ENCODE results near the gene PRRT1B. TPM values are rescaled to one million over a fixed set of nuclear protein-coding genes. Genes with fewer than 3 reads are reported as not detected.

PRRT1B gene
- polyA plus RNA-seq, 3 donors: not detected

- H3K9me3 Mint-ChIP-seq: peaks cover 5 to 26% (median 17%) of the 10 kb centered on the region in 7 donors
- Histone ChIP-seq H3K9me3 (replicated peaks in 1 of 2; ENCODE audit: control insufficient read depth in 1 of 2, insufficient read depth in 1 of 2, low read length in 2 of 2) (peaks cover 7 to 14% of the 10 kb centered on the region in 2 donors), H4K20me1 (ENCODE audit: insufficient read depth, low read length) (no peaks in the 10 kb centered on the region), H3K4me2 (replicated peaks; ENCODE audit: extremely low read depth, low read length, poor library complexity, severe bottlenecking) (no peak overlapping the region), H2AFZ (ENCODE audit: insufficient read depth, low read depth, low read length, poor library complexity, severe bottlenecking) (no peak overlapping the region), H3K27ac (ENCODE audit: low read depth in 1 of 2, low read length in 2 of 2) (no peak overlapping the region), H3K27me3 (ENCODE audit: control insufficient read depth in 2 of 2, insufficient read depth in 2 of 2, low read length in 2 of 2) (peaks cover 11 to 30% of the 10 kb centered on the region in 2 donors), H3K4me1 (ENCODE audit: control insufficient read depth in 1 of 2, insufficient read depth in 2 of 2, low read length in 2 of 2) (no peaks in the 10 kb centered on the region), H3K36me3 (replicated peaks in 1 of 2; ENCODE audit: control insufficient read depth in 1 of 2, insufficient read depth in 2 of 2, low read length in 2 of 2) (no peaks in the 10 kb centered on the region), H3K79me2 (ENCODE audit: insufficient read depth, low read length) (no peaks in the 10 kb centered on the region), H3K9ac (ENCODE audit: insufficient read depth, low read length, poor library complexity, severe bottlenecking) (no peak overlapping the region), H3K4me3 (replicated peaks in 1 of 3; ENCODE audit: low read depth in 2 of 3, low read length in 3 of 3) (no peak overlapping the region)
- no peak for DNase-seq
- H3K27me3 Mint-ChIP-seq (ENCODE audit: low read depth in 3 of 3): peaks cover 32 to 41% (median 35%) of the 10 kb centered on the region in 3 donors
- intact Hi-C loops (cut with micrococcal nuclease): no loop called here
- 96% methylated on average over 25 of the region's 25 CpGs for WGBS (ENCODE audit: insufficient coverage)
- H3K4me3 Mint-ChIP-seq: no peak overlapping the region
- H3K36me3 Mint-ChIP-seq: no peaks in the 10 kb centered on the region
- peaks cover 3% of the 10 kb centered on the region for H3K4me1 Mint-ChIP-seq
- no peak overlapping the region for H3K27ac Mint-ChIP-seq
- TF ChIP-seq, protein P1, sequence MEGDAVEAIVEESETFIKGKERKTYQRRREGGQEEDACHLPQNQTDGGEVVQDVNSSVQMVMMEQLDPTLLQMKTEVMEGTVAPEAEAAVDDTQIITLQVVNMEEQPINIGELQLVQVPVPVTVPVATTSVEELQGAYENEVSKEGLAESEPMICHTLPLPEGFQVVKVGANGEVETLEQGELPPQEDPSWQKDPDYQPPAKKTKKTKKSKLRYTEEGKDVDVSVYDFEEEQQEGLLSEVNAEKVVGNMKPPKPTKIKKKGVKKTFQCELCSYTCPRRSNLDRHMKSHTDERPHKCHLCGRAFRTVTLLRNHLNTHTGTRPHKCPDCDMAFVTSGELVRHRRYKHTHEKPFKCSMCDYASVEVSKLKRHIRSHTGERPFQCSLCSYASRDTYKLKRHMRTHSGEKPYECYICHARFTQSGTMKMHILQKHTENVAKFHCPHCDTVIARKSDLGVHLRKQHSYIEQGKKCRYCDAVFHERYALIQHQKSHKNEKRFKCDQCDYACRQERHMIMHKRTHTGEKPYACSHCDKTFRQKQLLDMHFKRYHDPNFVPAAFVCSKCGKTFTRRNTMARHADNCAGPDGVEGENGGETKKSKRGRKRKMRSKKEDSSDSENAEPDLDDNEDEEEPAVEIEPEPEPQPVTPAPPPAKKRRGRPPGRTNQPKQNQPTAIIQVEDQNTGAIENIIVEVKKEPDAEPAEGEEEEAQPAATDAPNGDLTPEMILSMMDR (IDR thresholded peaks at IDR 0.05): no peak
Observed at GRCh38 chr9:131557855-131558548, 12.7 kb downstream of the PRRT1B start.

- TF ChIP-seq, protein P1 (IDR thresholded peaks at IDR 0.05): no peak
- Histone ChIP-seq H3K27ac (ENCODE audit: low read depth in 1 of 2, low read length in 2 of 2) (no peak overlapping the region), H3K4me2 (replicated peaks; ENCODE audit: extremely low read depth, low read length, poor library complexity, severe bottlenecking) (no peak overlapping the region), H3K79me2 (ENCODE audit: insufficient read depth, low read length) (no peaks in the 10 kb centered on the region), H3K36me3 (replicated peaks in 1 of 2; ENCODE audit: control insufficient read depth in 1 of 2, insufficient read depth in 2 of 2, low read length in 2 of 2) (no peaks in the 10 kb centered on the region), H3K27me3 (ENCODE audit: control insufficient read depth in 2 of 2, insufficient read depth in 2 of 2, low read length in 2 of 2) (peaks cover 5 to 16% of the 10 kb centered on the region in 2 donors), H3K4me1 (ENCODE audit: control insufficient read depth in 1 of 2, insufficient read depth in 2 of 2, low read length in 2 of 2) (no peaks in the 10 kb centered on the region), H4K20me1 (ENCODE audit: insufficient read depth, low read length) (no peaks in the 10 kb centered on the region), H3K4me3 (replicated peaks in 1 of 3; ENCODE audit: low read depth in 2 of 3, low read length in 3 of 3) (no peak overlapping the region), H3K9me3 (replicated peaks in 1 of 2; ENCODE audit: control insufficient read depth in 1 of 2, insufficient read depth in 1 of 2, low read length in 2 of 2) (peaks cover 5 to 7% of the 10 kb centered on the region in 2 donors), H3K9ac (ENCODE audit: insufficient read depth, low read length, poor library complexity, severe bottlenecking) (no peak overlapping the region), H2AFZ (ENCODE audit: insufficient read depth, low read depth, low read length, poor library complexity, severe bottlenecking) (no peak overlapping the region)
- Mint-ChIP-seq H3K27ac (no peak overlapping the region), H3K4me3 (no peak overlapping the region), H3K27me3 (ENCODE audit: low read depth in 3 of 3) (peaks cover 19 to 27% (median 21%) of the 10 kb centered on the region in 3 donors), H3K9me3 (peaks cover 5 to 30% (median 17%) of the 10 kb centered on the region in 7 donors), H3K4me1 (peaks cover 1% of the 10 kb centered on the region), H3K36me3 (no peaks in the 10 kb centered on the region)
- DNase-seq: peak in 1 of 3 donors; percentile 4
- intact Hi-C loops (cut with micrococcal nuclease): no loop called here
- 100% methylated on average over 1 of the region's 1 CpG for WGBS (ENCODE audit: insufficient coverage)
Observed at GRCh38 chr9:131559421-131560000, 14.2 kb downstream of the PRRT1B start.
